Uterus (tissue), 4 donors: ENCODE data around the gene CSNK1G2. TPM values are rescaled to one million over a fixed set of nuclear protein-coding genes. Genes with fewer than 3 reads are reported as not detected.
"Not testable (repeated sequence)": the region's sequence is repeated elsewhere in the genome, so short reads cannot be mapped to it uniquely, and the experiment has no call there.

Experiments
- DNase-seq, 2 donors: peaks; one replicate each; pipeline ENCODE4 v3.0.0-alpha.2; 2019 to 2020
- H3K27ac ChIP-seq, 2 donors: fragments of 200-600 bp; sonication (generic); 1 replicate in 1 of 2; 2 replicates in 1 of 2; pipeline ENCODE4 v1.5.1; 2016 to 2018
- H3K27me3 ChIP-seq, 2 donors: fragments of 200-600 bp; sonication (generic); one replicate each; pipeline ENCODE4 v1.5.1; 2018 to 2019; ENCODE audit warnings: control low read depth in 1 of 2
- H3K36me3 ChIP-seq, 2 donors: fragments of 200-600 bp; sonication (generic); one replicate each; pipeline ENCODE4 v1.5.1; 2019; ENCODE audit warnings: control low read depth in 1 of 2
- H3K4me1 ChIP-seq, 2 donors: fragments of 200-600 bp; sonication (generic); one replicate each; pipeline ENCODE4 v1.5.1; 2018 to 2019; ENCODE audit warnings: control low read depth in 1 of 2
- H3K4me3 ChIP-seq, 2 donors: fragments of 200-600 bp; sonication (generic); 1 replicate in 1 of 2; 2 replicates in 1 of 2; pipeline ENCODE4 v1.5.1; 2018 to 2019; ENCODE audit warnings: mild to moderate bottlenecking in 1 of 2
- H3K9me3 ChIP-seq, 2 donors: fragments of 200-600 bp; sonication (generic); one replicate each; pipeline ENCODE4 v1.5.1; 2019; ENCODE audit warnings: control low read depth in 1 of 2
- POLR2A ChIP-seq, 2 donors: fragments of 450-650 bp; IDR thresholded peaks; one replicate each; pipeline ENCODE4 v1.6.1; 2016; ENCODE audit warnings: antibody characterized with exemption in 2 of 2, mild to moderate bottlenecking in 1 of 2, moderate library complexity in 1 of 2
- intact Hi-C: fragments of 100-400 bp; cut with DNase I; formaldehyde crosslinking; loops from one replicate; pipeline ENCODE4 v1.15.1; 2023; ENCODE audit warnings: low total_unique reads
- total RNA-seq, 4 donors: library from RNA; depleted of rRNA in 3 of 4; stranded (reverse); fragments of >200 nt in 3 of 4; gene quantifications; one replicate each; pipeline versions ENCODE4 v1.1.0 to v1.2.4, GENCODE V29; 2014 to 2023
- TF ChIP-seq, protein P1 (sequence below), 4 experiments: fragments of 200-600 bp in 2 of 4; fragments of 450-650 bp in 2 of 4; sonication (generic) in 2 of 4; IDR thresholded peaks; one replicate each; pipeline ENCODE4 v1.5.1; 2016 to 2019; ENCODE audit warnings: antibody characterized with exemption in 4 of 4, mild to moderate bottlenecking in 2 of 4, moderate library complexity in 1 of 4
- donor health status: DM: yes; HTN: yes; CAD: no.

The CSNK1G2 gene
- total RNA-seq, 4 donors from 2014 or later, result 8.2 to 59.4 (median 46.7) TPM

DNA sequence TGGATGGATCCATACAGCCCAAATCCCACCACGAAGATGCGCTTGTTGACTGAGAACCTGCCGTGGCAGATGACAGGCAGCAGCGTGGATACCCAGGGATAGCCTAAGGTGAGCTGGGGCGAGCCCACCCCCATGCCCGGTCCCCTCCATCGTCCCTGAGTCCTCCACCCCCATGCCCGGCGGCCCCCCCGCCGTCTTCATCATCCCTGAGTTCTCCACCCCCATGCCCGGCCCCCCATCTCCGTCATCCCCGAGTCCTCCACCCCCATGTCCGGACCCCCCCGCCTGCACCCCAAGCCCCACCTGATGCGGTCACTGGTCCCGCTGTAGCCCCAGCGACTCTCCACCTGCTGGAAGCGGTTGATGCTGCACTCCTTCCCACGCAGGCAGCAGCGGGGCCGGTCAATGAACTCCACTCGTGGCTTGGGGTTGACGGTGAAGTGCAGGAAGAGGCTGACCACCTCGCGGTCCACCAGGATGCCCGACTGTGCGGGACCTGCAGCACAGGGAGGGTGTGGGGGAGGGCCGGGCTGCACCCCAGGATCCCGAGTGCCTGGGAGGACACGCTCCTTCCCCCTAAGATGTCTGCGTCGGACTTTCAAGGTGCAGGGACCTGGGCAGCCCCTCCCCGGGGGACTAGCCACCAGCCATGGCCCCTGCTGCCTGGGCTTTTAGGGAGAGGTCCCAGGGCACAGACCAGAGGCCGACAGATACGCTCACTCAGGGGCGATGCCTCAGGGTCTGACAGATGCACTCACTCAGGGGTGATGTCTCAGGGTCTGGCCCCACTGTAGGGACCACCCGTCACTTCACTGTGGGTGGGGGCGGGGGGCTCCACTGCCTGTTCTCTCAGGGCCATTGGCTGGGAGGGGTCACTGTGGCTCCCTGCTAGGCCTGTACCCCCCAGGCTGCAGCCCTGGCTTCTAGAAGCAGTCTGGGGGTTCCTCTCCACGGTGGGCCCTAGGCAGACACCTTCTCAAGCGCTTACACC, 46.5 kb downstream of the CSNK1G2 start:
- TF ChIP-seq, protein P1, sequence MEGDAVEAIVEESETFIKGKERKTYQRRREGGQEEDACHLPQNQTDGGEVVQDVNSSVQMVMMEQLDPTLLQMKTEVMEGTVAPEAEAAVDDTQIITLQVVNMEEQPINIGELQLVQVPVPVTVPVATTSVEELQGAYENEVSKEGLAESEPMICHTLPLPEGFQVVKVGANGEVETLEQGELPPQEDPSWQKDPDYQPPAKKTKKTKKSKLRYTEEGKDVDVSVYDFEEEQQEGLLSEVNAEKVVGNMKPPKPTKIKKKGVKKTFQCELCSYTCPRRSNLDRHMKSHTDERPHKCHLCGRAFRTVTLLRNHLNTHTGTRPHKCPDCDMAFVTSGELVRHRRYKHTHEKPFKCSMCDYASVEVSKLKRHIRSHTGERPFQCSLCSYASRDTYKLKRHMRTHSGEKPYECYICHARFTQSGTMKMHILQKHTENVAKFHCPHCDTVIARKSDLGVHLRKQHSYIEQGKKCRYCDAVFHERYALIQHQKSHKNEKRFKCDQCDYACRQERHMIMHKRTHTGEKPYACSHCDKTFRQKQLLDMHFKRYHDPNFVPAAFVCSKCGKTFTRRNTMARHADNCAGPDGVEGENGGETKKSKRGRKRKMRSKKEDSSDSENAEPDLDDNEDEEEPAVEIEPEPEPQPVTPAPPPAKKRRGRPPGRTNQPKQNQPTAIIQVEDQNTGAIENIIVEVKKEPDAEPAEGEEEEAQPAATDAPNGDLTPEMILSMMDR (IDR thresholded peaks at IDR 0.05), result no peak
- no peak for TF ChIP-seq POLR2A (IDR thresholded peaks at IDR 0.05)
- Histone ChIP-seq H3K27me3 (no peaks in the 10 kb centered on the region), H3K27ac (no peak overlapping the region), H3K9me3 (no peaks in the 10 kb centered on the region), H3K36me3 (no peaks in the 10 kb centered on the region), H3K4me1 (no peaks in the 10 kb centered on the region), H3K4me3 (no peak overlapping the region)
- DNase-seq, result no peak
- intact Hi-C loops, result no loop called here

DNA sequence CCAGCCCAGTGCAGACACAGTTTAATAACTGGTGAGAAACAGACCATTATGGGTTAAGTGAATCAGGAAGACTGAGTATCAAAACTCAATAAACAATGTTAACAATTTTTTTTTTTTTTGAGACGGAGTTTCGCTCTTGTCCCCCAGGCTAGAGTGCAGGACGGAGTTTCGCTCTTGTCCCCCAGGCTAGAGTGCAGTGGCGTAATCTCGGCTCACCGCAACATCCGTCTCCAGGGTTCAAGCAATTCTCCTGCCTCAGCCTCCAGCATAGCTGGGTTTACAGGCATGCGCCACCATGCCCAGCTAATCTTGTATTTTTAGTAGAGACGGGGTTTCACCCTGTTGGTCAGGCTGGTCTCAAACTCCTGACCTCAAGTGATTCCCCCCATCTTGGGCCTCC, 47.5 kb downstream of the CSNK1G2 start:
- H3K27ac ChIP-seq, H3K9me3 ChIP-seq, H3K27me3 ChIP-seq, H3K4me1 ChIP-seq, H3K4me3 ChIP-seq, DNase-seq, intact Hi-C loops, H3K36me3 ChIP-seq: not testable (repeated sequence)

GRCh38 chr19:1989513-1990229, 48.7 kb downstream of the CSNK1G2 start:
- no peaks in the 10 kb centered on the region for H3K36me3 ChIP-seq

GRCh38 chr19:1990230-1991017, 49.5 kb downstream of the CSNK1G2 start:
- Histone ChIP-seq H3K36me3 (no peaks in the 10 kb centered on the region), H3K27ac (no peak overlapping the region), H3K4me1 (no peaks in the 10 kb centered on the region), H3K27me3 (no peaks in the 10 kb centered on the region), H3K9me3 (no peaks in the 10 kb centered on the region), H3K4me3 (no peak overlapping the region)
- intact Hi-C loops, result no loop called here
- DNase-seq, result no peak
- no peak for TF ChIP-seq POLR2A (IDR thresholded peaks at IDR 0.05)
- TF ChIP-seq, protein P1 (IDR thresholded peaks at IDR 0.05), result no peak

More at GRCh38 chr19:1989513-1990229, 48.7 kb downstream of the CSNK1G2 start:
- Histone ChIP-seq H3K9me3 (no peaks in the 10 kb centered on the region), H3K4me3 (no peak overlapping the region), H3K27ac (no peak overlapping the region), H3K27me3 (no peaks in the 10 kb centered on the region), H3K4me1 (no peaks in the 10 kb centered on the region)
- no peak for DNase-seq
- TF ChIP-seq, protein P1 (IDR thresholded peaks at IDR 0.05), result no peak
- TF ChIP-seq POLR2A (IDR thresholded peaks at IDR 0.05), result no peak
- intact Hi-C loops, result no loop called here
